NB4 (cell line): ENCODE measurements around the gene GRAMD4.

Experiments used
- POLR2A ChIP-seq: IDR thresholded peaks from 2 replicates; pipeline ENCODE4 v1.6.1; 2011; ENCODE audit warnings: mild to moderate bottlenecking; ENCODE audit not compliant: insufficient read length; ENCODE audit errors: extremely low read depth
- TF ChIP-seq, protein P1 (sequence below): IDR thresholded peaks from one replicate; pipeline ENCODE4 v1.5.1; 2012; ENCODE audit warnings: low read depth, low read length
- TF ChIP-seq, protein P2 (sequence below): IDR thresholded peaks from 2 replicates; pipeline ENCODE4 v1.6.1; 2011; ENCODE audit warnings: low read depth, low read length

DNA sequence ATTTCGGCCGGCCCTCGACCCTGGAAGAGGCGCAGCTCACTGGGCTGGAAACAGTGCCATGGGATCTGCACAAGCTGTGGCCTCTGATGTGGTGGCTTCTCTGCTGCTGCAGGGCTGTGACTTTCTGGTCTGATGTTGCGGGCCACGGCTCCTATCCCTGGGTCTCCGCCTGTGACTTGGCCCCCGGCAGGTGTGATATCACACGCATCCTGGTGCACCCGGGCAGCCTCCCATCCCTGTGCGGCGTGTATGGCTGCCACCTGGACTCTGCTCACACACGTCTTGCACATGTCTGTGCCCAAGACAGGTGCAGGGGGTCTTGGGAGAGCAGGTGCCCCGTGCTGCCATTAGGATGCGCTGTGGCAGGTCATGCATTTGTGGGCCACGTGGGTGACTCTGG, 31.1 kb downstream of the GRAMD4 start:
- TF ChIP-seq, protein P1, sequence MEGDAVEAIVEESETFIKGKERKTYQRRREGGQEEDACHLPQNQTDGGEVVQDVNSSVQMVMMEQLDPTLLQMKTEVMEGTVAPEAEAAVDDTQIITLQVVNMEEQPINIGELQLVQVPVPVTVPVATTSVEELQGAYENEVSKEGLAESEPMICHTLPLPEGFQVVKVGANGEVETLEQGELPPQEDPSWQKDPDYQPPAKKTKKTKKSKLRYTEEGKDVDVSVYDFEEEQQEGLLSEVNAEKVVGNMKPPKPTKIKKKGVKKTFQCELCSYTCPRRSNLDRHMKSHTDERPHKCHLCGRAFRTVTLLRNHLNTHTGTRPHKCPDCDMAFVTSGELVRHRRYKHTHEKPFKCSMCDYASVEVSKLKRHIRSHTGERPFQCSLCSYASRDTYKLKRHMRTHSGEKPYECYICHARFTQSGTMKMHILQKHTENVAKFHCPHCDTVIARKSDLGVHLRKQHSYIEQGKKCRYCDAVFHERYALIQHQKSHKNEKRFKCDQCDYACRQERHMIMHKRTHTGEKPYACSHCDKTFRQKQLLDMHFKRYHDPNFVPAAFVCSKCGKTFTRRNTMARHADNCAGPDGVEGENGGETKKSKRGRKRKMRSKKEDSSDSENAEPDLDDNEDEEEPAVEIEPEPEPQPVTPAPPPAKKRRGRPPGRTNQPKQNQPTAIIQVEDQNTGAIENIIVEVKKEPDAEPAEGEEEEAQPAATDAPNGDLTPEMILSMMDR, result no peak
- TF ChIP-seq POLR2A, result no peak
- TF ChIP-seq, protein P2, sequence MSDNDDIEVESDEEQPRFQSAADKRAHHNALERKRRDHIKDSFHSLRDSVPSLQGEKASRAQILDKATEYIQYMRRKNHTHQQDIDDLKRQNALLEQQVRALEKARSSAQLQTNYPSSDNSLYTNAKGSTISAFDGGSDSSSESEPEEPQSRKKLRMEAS, result no peak
